Heart left ventricle (tissue), 16 donors: ENCODE results near the gene NRCAM. TPM values are rescaled to one million over a fixed set of nuclear protein-coding genes. Genes with fewer than 3 reads are reported as not detected.
"Not testable (repeated sequence)": the region's sequence is repeated elsewhere in the genome, so short reads cannot be mapped to it uniquely, and the experiment has no call there.

ENCODE experiments used
- ATAC-seq, 4 donors: fragments of 200-7000 bp; cut with Tn5 transposase; one replicate each; pipeline ENCODE4 v1.9.1; 2020 to 2022; ENCODE audit warnings: moderate library complexity in 4 of 4, mild to moderate bottlenecking in 3 of 4, moderate number of reproducible peaks in 1 of 4
- DNase-seq, 5 donors: peaks; one replicate each; pipeline ENCODE4 v3.0.0-alpha.2; 2020
- H3K27ac ChIP-seq, 12 donors: fragments of 200-600 bp; sonication (generic) in 4 of 12; one replicate each; pipeline versions ENCODE4 v1.5.0 to v1.8.0; 2016 to 2022; ENCODE audit warnings: mild to moderate bottlenecking in 2 of 12
- H3K27me3 ChIP-seq, 9 donors: fragments of 200-600 bp; sonication (generic) in 2 of 9; one replicate each; pipeline versions ENCODE4 v1.5.1 to v1.8.0; 2016 to 2022; ENCODE audit warnings: mild to moderate bottlenecking in 3 of 9
- H3K36me3 ChIP-seq, 9 donors: fragments of 200-600 bp; sonication (generic) in 2 of 9; one replicate each; pipeline versions ENCODE4 v1.5.0 to v1.8.0; 2018 to 2022; ENCODE audit warnings: mild to moderate bottlenecking in 2 of 9
- H3K4me1 ChIP-seq, 12 donors: fragments of 200-600 bp; sonication (generic) in 4 of 12; one replicate each; pipeline versions ENCODE4 v1.5.0 to v1.8.0; 2016 to 2022; ENCODE audit warnings: mild to moderate bottlenecking in 3 of 12
- H3K4me3 ChIP-seq, 12 donors: fragments of 200-600 bp; sonication (generic) in 4 of 12; one replicate each; pipeline versions ENCODE4 v1.5.0 to v1.8.0; 2017 to 2022; ENCODE audit warnings: mild to moderate bottlenecking in 9 of 12, moderate library complexity in 4 of 12
- H3K9me3 ChIP-seq, 12 donors: fragments of 200-600 bp; sonication (generic) in 4 of 12; one replicate each; pipeline versions ENCODE4 v1.5.0 to v1.8.0; 2016 to 2022; ENCODE audit warnings: mild to moderate bottlenecking in 1 of 12
- POLR2A ChIP-seq, 2 donors: fragments of 450-650 bp; IDR thresholded peaks; one replicate each; pipeline ENCODE4 v1.6.1; 2017; ENCODE audit warnings: antibody characterized with exemption in 2 of 2, mild to moderate bottlenecking in 2 of 2, moderate library complexity in 2 of 2
- WGBS, 4 donors: extraction: QIAGEN DNeasy Blood & Tissue Kit in 2 of 4; methylation state at CpG; one replicate each; pipeline versions ENCODE4 v1.1.5 to v1.1.7; 2013 to 2018; 5-methylcytosine and 5-hydroxymethylcytosine counted together
- intact Hi-C, 10 donors: fragments of 100-400 bp; cut with DNase I; formaldehyde crosslinking; loops; one replicate each; pipeline versions ENCODE4 v1.11.1 to v1.14.2; 2022
- polyA plus RNA-seq, 2 donors: library from polyadenylated mRNA; stranded (reverse); fragments of 200-250 nt; gene quantifications; one replicate each; pipeline ENCODE4 v1.2.3, GENCODE V29; 2013
- total RNA-seq, 9 donors: library from RNA; depleted of rRNA in 2 of 9; stranded (reverse); fragments of >200 nt in 2 of 9; fragmentation: NEBNext Ultra II Directional in 3 of 9; extraction: Animal tissue kit (Norgen Biotek cat#: 25700) in 3 of 9; gene quantifications; one replicate each; pipeline versions ENCODE4 v1.1.0 to v1.2.4, GENCODE V29; 2016 to 2023
- TF ChIP-seq, protein P1 (sequence below), 12 donors: fragments of 200-600 bp; sonication (generic) in 4 of 12; IDR thresholded peaks; one replicate each; pipeline versions ENCODE4 v1.5.0 to v1.8.0; 2018 to 2022; ENCODE audit warnings: antibody characterized with exemption in 12 of 12, mild to moderate bottlenecking in 5 of 12
- donor health status: ischemic (EF 13 %, LVEDD 7.1; RV severe dilation, severe dysfunction).
- donor health status: healthy with polysubstance abuse.
- donor health status: DM: no; HTN: yes; CAD: no.
- donor health status: DM: no; HTN: no; CAD: no.
- donor health status: ischemic (EF 25% LVEDD 6.9; RV normal size, moderate dysfunction).
- donor health status: ischemic (EF 25% LVEDD 5.7; RV mildly dilated, moderate dysfunction).
- donor health status: healthy.
- donor health status: DM: yes; HTN: yes; CAD: no.
- donor health status: ischemic (EF 35%, LVEDD 5.7; RV mildly dilated, moderate dysfunction).
- donor health status: nonischemic (EF 11% LVEDD 7.7; RV severe dilation, severe dysfunction).
- donor health status: DM: yes; HTN: yes; CAD: no.
- donor health status: PGD.
- donor health status: ischemic (EF 29% LVEDD 5.4; RV normal size, mild dysfunction).
- donor health status: nonischemic (EF 23%, LVEDD 6.1; RV moderate dilation, normal function).

The NRCAM gene
- total and polyA plus RNA-seq, 11 donors = 0.07 to 2.5 (median 0.36) TPM

- 87 to 91% (median 89%) methylated on average over 9 of the region's 9 CpGs for WGBS, 4 donors
- Histone ChIP-seq H3K27me3 (peaks cover 0 to 21% (median 0%) of the 10 kb centered on the region in 9 donors), H3K4me3 (no peak overlapping the region), H3K9me3 (no peaks in the 10 kb centered on the region), H3K27ac (no peak overlapping the region), H3K36me3 (no peaks in the 10 kb centered on the region), H3K4me1 (no peaks in the 10 kb centered on the region)
- DNase-seq (no peak), ATAC-seq (no peak)
- intact Hi-C loops = no loop called here
- TF ChIP-seq, protein P1, sequence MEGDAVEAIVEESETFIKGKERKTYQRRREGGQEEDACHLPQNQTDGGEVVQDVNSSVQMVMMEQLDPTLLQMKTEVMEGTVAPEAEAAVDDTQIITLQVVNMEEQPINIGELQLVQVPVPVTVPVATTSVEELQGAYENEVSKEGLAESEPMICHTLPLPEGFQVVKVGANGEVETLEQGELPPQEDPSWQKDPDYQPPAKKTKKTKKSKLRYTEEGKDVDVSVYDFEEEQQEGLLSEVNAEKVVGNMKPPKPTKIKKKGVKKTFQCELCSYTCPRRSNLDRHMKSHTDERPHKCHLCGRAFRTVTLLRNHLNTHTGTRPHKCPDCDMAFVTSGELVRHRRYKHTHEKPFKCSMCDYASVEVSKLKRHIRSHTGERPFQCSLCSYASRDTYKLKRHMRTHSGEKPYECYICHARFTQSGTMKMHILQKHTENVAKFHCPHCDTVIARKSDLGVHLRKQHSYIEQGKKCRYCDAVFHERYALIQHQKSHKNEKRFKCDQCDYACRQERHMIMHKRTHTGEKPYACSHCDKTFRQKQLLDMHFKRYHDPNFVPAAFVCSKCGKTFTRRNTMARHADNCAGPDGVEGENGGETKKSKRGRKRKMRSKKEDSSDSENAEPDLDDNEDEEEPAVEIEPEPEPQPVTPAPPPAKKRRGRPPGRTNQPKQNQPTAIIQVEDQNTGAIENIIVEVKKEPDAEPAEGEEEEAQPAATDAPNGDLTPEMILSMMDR (IDR thresholded peaks at IDR 0.05) = no peak
- TF ChIP-seq POLR2A (IDR thresholded peaks at IDR 0.05) = no peak
These were observed 60.2 kb downstream of the NRCAM start for GRCh38 chr7:108396080-108396479.

DNA sequence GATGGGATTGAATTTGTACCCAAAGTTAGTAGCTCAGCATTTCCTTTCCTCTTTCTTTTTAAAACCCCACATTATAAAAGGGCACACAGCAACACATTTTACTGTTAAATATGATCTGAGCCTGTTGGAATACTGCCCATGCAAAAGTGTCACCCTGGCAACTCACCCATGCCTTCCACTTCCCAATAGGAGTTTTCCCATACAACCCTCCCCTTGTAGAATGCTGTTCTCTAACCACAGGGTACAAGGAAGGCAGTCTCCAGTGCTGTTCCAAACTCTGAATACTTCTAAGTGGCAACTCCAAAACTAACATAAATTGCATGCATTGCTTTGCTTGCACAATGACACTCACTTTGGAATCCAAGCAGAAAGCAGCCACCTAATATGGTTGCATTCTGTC is 60.8 kb downstream of the NRCAM start:
- H3K9me3 ChIP-seq = no peaks in the 10 kb centered on the region
- intact Hi-C loops = no loop called here
- no peaks in the 10 kb centered on the region for H3K4me1 ChIP-seq
- no peak for TF ChIP-seq POLR2A (IDR thresholded peaks at IDR 0.05)
- TF ChIP-seq, protein P1 (IDR thresholded peaks at IDR 0.05) = no peak
- peaks cover 0 to 21% (median 0%) of the 10 kb centered on the region in 9 donors for H3K27me3 ChIP-seq
- ATAC-seq (no peak), DNase-seq (no peak)
- H3K36me3 ChIP-seq = no peaks in the 10 kb centered on the region
- H3K4me3 ChIP-seq = no peak overlapping the region
- no peak overlapping the region for H3K27ac ChIP-seq

- H3K36me3 ChIP-seq, H3K4me1 ChIP-seq, intact Hi-C loops, H3K27ac ChIP-seq, ATAC-seq, H3K9me3 ChIP-seq, DNase-seq, H3K4me3 ChIP-seq: not testable (repeated sequence)
- 70 to 81% (median 72%) methylated on average over 7 to 10 of the region's 10 CpGs for WGBS, 4 donors
- H3K27me3 ChIP-seq = peaks cover 0 to 14% (median 0%) of the 10 kb centered on the region in 9 donors
These were observed 63.1 kb downstream of the NRCAM start for GRCh38 chr7:108393097-108393496.

- DNase-seq, ATAC-seq, H3K4me1 ChIP-seq, H3K36me3 ChIP-seq, intact Hi-C loops, H3K27ac ChIP-seq, H3K9me3 ChIP-seq, H3K27me3 ChIP-seq, H3K4me3 ChIP-seq: not testable (repeated sequence)
- WGBS, 4 donors = 82 to 88% (median 87%) methylated on average over 2 of the region's 2 CpGs
These were observed 68.5 kb downstream of the NRCAM start for GRCh38 chr7:108387686-108388085.

DNA sequence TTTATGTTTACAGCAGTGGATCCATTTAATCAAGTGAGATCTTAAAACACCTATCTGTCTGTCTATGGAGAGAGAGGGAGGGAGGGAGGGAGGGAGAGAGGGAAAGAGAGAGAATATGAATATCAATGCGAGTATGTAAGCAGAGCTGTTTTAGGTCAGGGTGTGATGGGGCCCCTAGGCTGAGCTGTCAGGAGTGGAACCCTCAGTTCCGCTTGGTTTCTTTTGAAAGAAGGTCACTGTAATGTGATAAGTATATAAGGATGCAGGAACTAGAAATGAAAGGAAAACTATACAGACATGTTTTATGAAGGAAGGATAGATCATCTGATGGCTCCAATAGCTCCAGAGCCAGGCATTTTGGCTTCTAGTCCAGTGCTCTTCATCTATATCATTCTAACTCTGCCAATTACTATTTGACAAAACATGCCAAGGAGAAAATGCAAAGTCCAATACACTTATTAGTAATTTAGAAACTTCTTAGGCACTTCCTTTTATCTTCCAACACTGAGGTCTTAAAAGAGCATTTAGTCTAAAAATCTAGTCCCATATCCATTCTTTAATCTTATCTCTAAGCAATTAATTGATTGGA is 70.3 kb downstream of the NRCAM start:
- ATAC-seq = no peak

More for the DNA sequence above, 70.3 kb downstream of the NRCAM start:
- TF ChIP-seq, protein P1 (IDR thresholded peaks at IDR 0.05) = no peak
- no peak for TF ChIP-seq POLR2A (IDR thresholded peaks at IDR 0.05)
- Histone ChIP-seq H3K27ac (no peak overlapping the region), H3K4me3 (no peak overlapping the region), H3K27me3 (peaks cover 0 to 3% (median 0%) of the 10 kb centered on the region in 9 donors), H3K4me1 (no peaks in the 10 kb centered on the region), H3K36me3 (no peaks in the 10 kb centered on the region), H3K9me3 (no peaks in the 10 kb centered on the region)
- intact Hi-C loops = no loop called here
- DNase-seq = no peak
- WGBS, 4 donors = 73 to 86% (median 79%) methylated on average over 2 of the region's 2 CpGs
